ENCODE data around the gene BCAS1.

The BCAS1 gene

GRCh38 chr20:54075322-54075721 lies 4.9 kb upstream of the BCAS1 start:
- no peak for DNase-seq

- no peak for DNase-seq
Observed at GRCh38 chr20:54074511-54074910, 4.1 kb upstream of the BCAS1 start.

GRCh38 chr20:54073288-54073687 lies 2.9 kb upstream of the BCAS1 start:
- no peak for DNase-seq

- DNase-seq, result no peak
Observed at GRCh38 chr20:54069501-54069971, 858 bp downstream of the BCAS1 start.

GRCh38 chr20:54068966-54069365 lies 1.4 kb downstream of the BCAS1 start:
- DNase-seq, result no peak

- DNase-seq, result no peak
Observed at GRCh38 chr20:54068495-54068894, 1.9 kb downstream of the BCAS1 start.

- DNase-seq, result peak in 1 of 2 experiments; percentile 15
Observed at GRCh38 chr20:54067606-54068174, 2.7 kb downstream of the BCAS1 start.

GRCh38 chr20:54065601-54066038 lies 4.8 kb downstream of the BCAS1 start:
- DNase-seq, result no peak

GRCh38 chr20:54064939-54065338 lies 5.5 kb downstream of the BCAS1 start:
- DNase-seq, result no peak

GRCh38 chr20:54063992-54064676 lies 6.3 kb downstream of the BCAS1 start:
- DNase-seq, result no peak

GRCh38 chr20:54063580-54063979 lies 6.8 kb downstream of the BCAS1 start:
- no peak for DNase-seq

GRCh38 chr20:54062812-54063280 lies 7.5 kb downstream of the BCAS1 start:
- peak; percentile 12 to 62 for DNase-seq

- DNase-seq, result no peak
Observed at GRCh38 chr20:54061101-54061881, 9.1 kb downstream of the BCAS1 start.

- DNase-seq, result no peak
Observed at GRCh38 chr20:54059691-54060364, 10.6 kb downstream of the BCAS1 start.

GRCh38 chr20:54058420-54059139 lies 11.8 kb downstream of the BCAS1 start:
- DNase-seq, result no peak

- DNase-seq, result no peak
Observed at GRCh38 chr20:54056762-54057639, 13.4 kb downstream of the BCAS1 start.

- no peak for DNase-seq
Observed at GRCh38 chr20:54054516-54054915, 15.9 kb downstream of the BCAS1 start.

GRCh38 chr20:54051068-54051467 lies 19.3 kb downstream of the BCAS1 start:
- no peak for DNase-seq

GRCh38 chr20:54048891-54049545 lies 21.4 kb downstream of the BCAS1 start:
- no peak for DNase-seq

- no peak for DNase-seq
Observed at GRCh38 chr20:54048481-54048880, 21.9 kb downstream of the BCAS1 start.

- DNase-seq, result no peak
Observed at GRCh38 chr20:54047720-54048119, 22.7 kb downstream of the BCAS1 start.

All from NCI-H446 (cell line).